Measurements from ENCODE around the gene RAB9A. TPM values are rescaled to one million over a fixed set of nuclear protein-coding genes. Genes with fewer than 3 reads are reported as not detected.
"Not testable (repeated sequence)": the region's sequence is repeated elsewhere in the genome, so short reads cannot be mapped to it uniquely, and the experiment has no call there.

RAB9A gene
- total RNA-seq, 1 donor from 2014 or later = 15.0 TPM

DNA sequence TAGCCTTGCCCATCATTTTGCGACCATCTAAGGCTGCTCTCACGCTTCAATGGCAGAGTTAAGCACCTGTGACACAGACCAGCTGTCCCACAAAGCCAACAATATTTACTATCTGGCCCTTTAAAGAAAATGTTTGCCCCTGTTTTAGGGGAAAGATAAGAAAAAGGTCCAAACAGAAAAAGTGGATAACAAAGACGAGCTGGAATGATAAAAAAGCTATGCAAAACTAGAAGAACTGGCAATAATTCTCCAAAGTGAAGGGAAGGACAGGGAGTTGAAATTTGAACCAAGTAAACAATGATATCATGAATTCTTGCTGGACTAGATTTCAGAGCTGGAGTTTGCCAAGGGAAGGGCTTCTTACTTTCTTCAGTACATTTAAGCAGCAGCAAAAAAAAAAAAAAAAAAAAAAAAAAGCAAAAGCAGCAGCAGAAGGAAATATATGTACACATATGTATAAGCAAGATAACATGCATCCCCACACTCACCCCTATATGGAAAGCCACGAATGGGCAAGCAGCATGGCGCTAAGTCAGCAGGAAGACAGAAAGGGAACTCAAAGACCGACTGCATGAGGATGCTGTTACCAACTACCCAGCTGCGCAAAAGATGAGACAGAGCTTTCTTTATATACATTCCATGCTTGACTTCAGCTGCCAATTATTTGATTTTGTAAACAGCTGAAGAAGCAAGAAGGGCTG is 33.0 kb downstream of the RAB9A start:
- TF ChIP-seq POLR2A (IDR thresholded peaks at IDR 0.05) (no peak), POLR2AphosphoS5 (IDR thresholded peaks at IDR 0.05; ENCODE audit: insufficient read depth in 1 of 2, low read depth in 1 of 2) (no peak)
- TF ChIP-seq, protein P1, sequence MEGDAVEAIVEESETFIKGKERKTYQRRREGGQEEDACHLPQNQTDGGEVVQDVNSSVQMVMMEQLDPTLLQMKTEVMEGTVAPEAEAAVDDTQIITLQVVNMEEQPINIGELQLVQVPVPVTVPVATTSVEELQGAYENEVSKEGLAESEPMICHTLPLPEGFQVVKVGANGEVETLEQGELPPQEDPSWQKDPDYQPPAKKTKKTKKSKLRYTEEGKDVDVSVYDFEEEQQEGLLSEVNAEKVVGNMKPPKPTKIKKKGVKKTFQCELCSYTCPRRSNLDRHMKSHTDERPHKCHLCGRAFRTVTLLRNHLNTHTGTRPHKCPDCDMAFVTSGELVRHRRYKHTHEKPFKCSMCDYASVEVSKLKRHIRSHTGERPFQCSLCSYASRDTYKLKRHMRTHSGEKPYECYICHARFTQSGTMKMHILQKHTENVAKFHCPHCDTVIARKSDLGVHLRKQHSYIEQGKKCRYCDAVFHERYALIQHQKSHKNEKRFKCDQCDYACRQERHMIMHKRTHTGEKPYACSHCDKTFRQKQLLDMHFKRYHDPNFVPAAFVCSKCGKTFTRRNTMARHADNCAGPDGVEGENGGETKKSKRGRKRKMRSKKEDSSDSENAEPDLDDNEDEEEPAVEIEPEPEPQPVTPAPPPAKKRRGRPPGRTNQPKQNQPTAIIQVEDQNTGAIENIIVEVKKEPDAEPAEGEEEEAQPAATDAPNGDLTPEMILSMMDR (IDR thresholded peaks at IDR 0.05) = no peak
- H3K4me1 ChIP-seq = peaks cover 18% of the 10 kb centered on the region
- H3K36me3 ChIP-seq = peaks cover 0 to 4% of the 10 kb centered on the region in 2 donors
- peak overlapping the region; percentile 59 for H3K27ac ChIP-seq
- no peak overlapping the region for H3K4me3 ChIP-seq
- no peaks in the 10 kb centered on the region for H3K9me3 ChIP-seq
- no peaks in the 10 kb centered on the region for H3K27me3 ChIP-seq
- intact Hi-C loops (cut with DNase I) = no loop called here
- DNase-seq (ENCODE audit: extremely low spot score in 2 of 2) = no peak

DNA sequence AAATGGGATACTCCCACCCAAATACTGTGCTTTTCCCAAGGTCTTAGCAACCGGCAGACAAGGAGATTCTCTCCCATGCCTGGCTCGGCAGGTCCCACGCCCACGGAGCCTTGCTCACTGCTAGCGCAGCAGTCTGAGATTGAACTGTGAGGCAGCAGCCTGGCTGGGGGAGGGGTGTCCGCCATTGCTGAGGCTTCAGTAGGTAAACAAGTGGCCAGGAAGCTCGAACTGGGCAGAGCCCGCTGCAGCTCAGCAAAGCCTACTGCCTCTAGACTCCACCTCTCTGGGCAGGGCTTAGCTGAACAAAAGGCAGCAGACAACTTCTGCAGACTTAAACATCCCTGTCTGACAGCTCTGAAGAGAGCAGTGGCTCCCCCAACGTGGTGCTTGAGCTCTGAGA is 36.0 kb downstream of the RAB9A start:
- H3K36me3 ChIP-seq; H3K27me3 ChIP-seq; H3K9me3 ChIP-seq; H3K4me1 ChIP-seq; H3K4me3 ChIP-seq; intact Hi-C loops (cut with DNase I); H3K27ac ChIP-seq; DNase-seq (ENCODE audit: extremely low spot score in 2 of 2): not testable (repeated sequence)

DNA sequence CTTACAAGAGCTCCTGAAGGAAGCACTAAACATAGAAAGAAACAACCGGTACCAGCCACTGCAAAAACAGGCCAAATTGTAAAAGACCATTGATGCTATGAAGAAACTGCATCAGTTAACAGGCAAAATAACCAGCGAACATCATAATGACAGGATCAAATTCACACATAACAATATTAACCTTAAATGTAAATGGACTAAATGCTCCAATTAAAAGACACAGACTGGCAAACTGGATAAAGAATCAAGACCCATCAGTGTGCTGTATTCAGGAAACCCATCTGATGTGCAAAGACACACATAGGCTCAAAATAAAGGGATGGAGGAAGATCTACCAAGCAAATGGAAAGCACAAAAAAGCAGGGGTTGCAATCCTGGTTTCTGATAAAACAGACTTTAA is 37.7 kb downstream of the RAB9A start:
- H3K4me1 ChIP-seq; H3K4me3 ChIP-seq; intact Hi-C loops (cut with DNase I); H3K27ac ChIP-seq; H3K27me3 ChIP-seq; H3K36me3 ChIP-seq; DNase-seq (ENCODE audit: extremely low spot score in 2 of 2); H3K9me3 ChIP-seq: not testable (repeated sequence)

DNA sequence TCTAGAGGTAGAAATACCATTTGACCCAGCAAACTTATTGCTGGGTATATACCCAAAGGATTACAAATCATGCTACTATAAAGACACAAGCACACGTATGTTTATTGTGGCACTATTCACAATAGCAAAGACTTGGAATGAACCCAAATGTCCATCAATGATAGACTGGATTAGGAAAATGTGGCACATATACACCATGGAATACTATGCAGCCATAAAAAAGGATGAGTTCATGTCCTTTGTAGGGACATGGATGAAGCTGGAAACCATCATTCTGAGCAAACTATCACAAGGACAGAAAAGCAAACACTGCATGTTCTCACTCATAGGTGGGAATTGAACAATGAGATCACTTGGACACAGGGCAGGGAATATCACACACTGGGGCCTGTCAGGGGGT is 41.6 kb downstream of the RAB9A start:
- intact Hi-C loops (cut with DNase I); H3K9me3 ChIP-seq; H3K4me3 ChIP-seq; H3K27me3 ChIP-seq; H3K4me1 ChIP-seq; DNase-seq (ENCODE audit: extremely low spot score in 2 of 2); H3K36me3 ChIP-seq; H3K27ac ChIP-seq: not testable (repeated sequence)

DNA sequence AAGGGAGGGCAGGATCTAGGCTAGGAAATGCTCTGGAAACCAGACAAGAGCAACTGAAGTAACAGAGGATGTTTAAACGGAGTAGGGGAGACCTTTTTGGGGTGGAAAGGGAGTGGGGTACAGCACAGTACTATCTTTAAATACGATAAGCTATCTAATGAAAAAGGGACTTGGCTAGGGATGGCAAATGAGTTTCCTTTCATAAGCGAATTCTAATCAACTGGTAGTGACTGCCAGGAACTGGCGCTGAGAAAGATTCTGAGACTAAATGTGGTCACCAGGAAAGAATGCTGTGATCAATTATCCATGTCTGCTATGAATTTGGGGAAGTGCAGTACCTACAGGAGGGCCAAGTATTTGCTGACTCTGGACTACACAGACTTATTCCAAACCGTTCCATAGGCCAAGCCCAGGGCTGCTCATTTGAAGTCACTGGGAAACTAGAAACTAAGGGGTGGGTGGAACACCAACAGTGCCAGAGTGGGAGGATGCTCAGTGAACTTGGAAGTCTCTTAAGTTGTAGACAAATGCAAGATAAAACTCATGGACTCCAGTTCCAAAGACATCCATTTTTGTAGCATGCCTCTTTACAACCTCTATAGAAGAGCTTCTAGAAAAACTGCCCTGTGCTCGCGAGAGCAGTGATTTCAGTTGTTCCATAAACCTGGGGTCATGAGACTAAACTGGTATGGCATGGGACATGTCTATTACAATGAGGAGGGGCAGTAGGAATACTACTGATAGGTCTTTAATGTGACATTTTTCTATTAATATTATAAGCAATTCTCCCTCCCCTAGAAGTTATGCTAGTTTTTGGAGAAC is 43.5 kb downstream of the RAB9A start:
- Histone ChIP-seq H3K27ac (no peak overlapping the region), H3K4me3 (no peak overlapping the region), H3K36me3 (no peaks in the 10 kb centered on the region), H3K27me3 (no peaks in the 10 kb centered on the region), H3K9me3 (no peaks in the 10 kb centered on the region), H3K4me1 (no peaks in the 10 kb centered on the region)
- intact Hi-C loops (cut with DNase I) = no loop called here
- no peak for DNase-seq (ENCODE audit: extremely low spot score in 2 of 2)
- TF ChIP-seq, protein P1 (IDR thresholded peaks at IDR 0.05) = no peak
- no peak for TF ChIP-seq POLR2A (IDR thresholded peaks at IDR 0.05)
- no peak for TF ChIP-seq POLR2AphosphoS5 (IDR thresholded peaks at IDR 0.05; ENCODE audit: insufficient read depth in 1 of 2, low read depth in 1 of 2)

DNA sequence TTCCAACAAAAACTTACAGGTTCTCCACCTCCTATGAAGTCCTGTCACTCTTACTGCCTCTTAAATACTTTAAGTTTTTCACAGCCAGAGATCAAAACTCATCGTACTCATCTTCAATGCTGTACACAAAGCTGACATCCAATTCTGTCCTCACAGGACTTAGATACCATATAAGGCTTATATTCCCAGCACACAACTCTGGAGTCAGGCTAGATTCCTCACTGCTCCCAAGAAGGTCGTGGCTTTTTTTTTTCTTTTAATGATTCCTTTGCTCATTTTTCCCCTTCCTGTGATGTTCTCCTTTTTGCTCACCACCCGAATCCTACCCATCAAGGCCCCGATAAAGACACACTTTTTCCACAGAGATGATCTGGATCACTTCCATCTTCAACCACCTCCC is 44.6 kb downstream of the RAB9A start:
- no peak for DNase-seq (ENCODE audit: extremely low spot score in 2 of 2)
- no peaks in the 10 kb centered on the region for H3K9me3 ChIP-seq
- no peaks in the 10 kb centered on the region for H3K4me1 ChIP-seq
- H3K27me3 ChIP-seq = no peaks in the 10 kb centered on the region
- no peak for TF ChIP-seq POLR2A (IDR thresholded peaks at IDR 0.05)
- TF ChIP-seq POLR2AphosphoS5 (IDR thresholded peaks at IDR 0.05; ENCODE audit: insufficient read depth in 1 of 2, low read depth in 1 of 2) = no peak
- TF ChIP-seq, protein P1 (IDR thresholded peaks at IDR 0.05) = no peak
- intact Hi-C loops (cut with DNase I) = no loop called here
- no peaks in the 10 kb centered on the region for H3K36me3 ChIP-seq
- H3K4me3 ChIP-seq = peak overlapping the region; percentile 72 to 80
- peak overlapping the region; percentile 91 for H3K27ac ChIP-seq
